Stimulated activated CD8-positive, alpha-beta memory T cell treated with anti-CD3 and anti-CD28 coated beads, Interleukin-4, amount 100 ng/mL, for 4 hours (primary cell): ENCODE measurements around the gene TYW1.
"Not testable (repeated sequence)": the region's sequence is repeated elsewhere in the genome, so short reads cannot be mapped to it uniquely, and the experiment has no call there.

Source experiments
- DNase-seq, 2 donors: peaks; one replicate each; pipeline ENCODE4 v3.0.0-alpha.2; 2020; ENCODE audit warnings: low read depth in 2 of 2, low spot score in 1 of 2

The TYW1 gene

GRCh38 chr7:67185660-67186129 lies 189.1 kb downstream of the TYW1 start:
- not testable (repeated sequence) for DNase-seq

- DNase-seq: not testable (repeated sequence)
Measured at GRCh38 chr7:67189160-67189559, 192.5 kb downstream of the TYW1 start.

- not testable (repeated sequence) for DNase-seq
Measured at GRCh38 chr7:67189801-67190465, 193.3 kb downstream of the TYW1 start.

- DNase-seq: not testable (repeated sequence)
Measured at GRCh38 chr7:67191002-67191720, 194.5 kb downstream of the TYW1 start.

- DNase-seq: not testable (repeated sequence)
Measured at GRCh38 chr7:67192123-67192702, 195.6 kb downstream of the TYW1 start.

GRCh38 chr7:67192889-67193613 lies 196.4 kb downstream of the TYW1 start:
- not testable (repeated sequence) for DNase-seq

GRCh38 chr7:67196176-67196575 lies 199.5 kb downstream of the TYW1 start:
- not testable (repeated sequence) for DNase-seq

- DNase-seq: not testable (repeated sequence)
Measured at GRCh38 chr7:67198865-67199526, 202.4 kb downstream of the TYW1 start.

- not testable (repeated sequence) for DNase-seq
Measured at GRCh38 chr7:67205772-67206171, 209.1 kb downstream of the TYW1 start.

GRCh38 chr7:67206452-67206851 lies 209.8 kb downstream of the TYW1 start:
- no peak for DNase-seq

- not testable (repeated sequence) for DNase-seq
Measured at GRCh38 chr7:67208656-67209055, 212.0 kb downstream of the TYW1 start.

GRCh38 chr7:67209256-67209655 lies 212.6 kb downstream of the TYW1 start:
- no peak for DNase-seq

GRCh38 chr7:67210567-67210966 lies 213.9 kb downstream of the TYW1 start:
- no peak for DNase-seq

GRCh38 chr7:67211650-67212330 lies 215.2 kb downstream of the TYW1 start:
- DNase-seq: not testable (repeated sequence)

- DNase-seq: not testable (repeated sequence)
Measured at GRCh38 chr7:67213038-67213437, 216.4 kb downstream of the TYW1 start.

GRCh38 chr7:67223551-67223950 lies 226.9 kb downstream of the TYW1 start:
- DNase-seq: not testable (repeated sequence)

- not testable (repeated sequence) for DNase-seq
Measured at GRCh38 chr7:67226340-67226907, 229.8 kb downstream of the TYW1 start.

- not testable (repeated sequence) for DNase-seq
Measured at GRCh38 chr7:67226967-67227366, 230.3 kb downstream of the TYW1 start.

- DNase-seq: not testable (repeated sequence)
Measured at GRCh38 chr7:67229018-67229417, 232.4 kb downstream of the TYW1 start.

- not testable (repeated sequence) for DNase-seq
Measured at GRCh38 chr7:67230029-67230428, 233.4 kb downstream of the TYW1 start.
